Measurements from ENCODE around the gene FHAD1.

DNA sequence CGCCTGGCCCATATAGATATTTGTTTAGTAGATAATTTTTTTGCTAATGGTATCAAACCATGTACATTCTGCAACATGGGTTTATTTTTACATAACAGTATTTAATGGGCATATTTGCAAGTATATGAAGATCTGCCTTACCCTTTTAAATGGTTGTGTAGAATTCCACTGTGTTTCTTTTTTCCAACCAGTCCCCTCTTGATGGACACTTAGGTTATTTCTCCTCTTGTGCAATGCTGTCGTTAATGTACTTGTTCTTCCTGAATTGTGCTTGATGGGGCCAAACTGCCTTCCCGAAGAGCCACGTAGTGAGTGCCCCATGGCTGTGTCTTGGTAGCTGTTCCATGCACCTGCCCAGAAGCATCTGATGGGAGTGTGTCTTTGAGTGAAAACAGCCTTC, 123.2 kb downstream of the FHAD1 start:
- TF ChIP-seq, protein P1, sequence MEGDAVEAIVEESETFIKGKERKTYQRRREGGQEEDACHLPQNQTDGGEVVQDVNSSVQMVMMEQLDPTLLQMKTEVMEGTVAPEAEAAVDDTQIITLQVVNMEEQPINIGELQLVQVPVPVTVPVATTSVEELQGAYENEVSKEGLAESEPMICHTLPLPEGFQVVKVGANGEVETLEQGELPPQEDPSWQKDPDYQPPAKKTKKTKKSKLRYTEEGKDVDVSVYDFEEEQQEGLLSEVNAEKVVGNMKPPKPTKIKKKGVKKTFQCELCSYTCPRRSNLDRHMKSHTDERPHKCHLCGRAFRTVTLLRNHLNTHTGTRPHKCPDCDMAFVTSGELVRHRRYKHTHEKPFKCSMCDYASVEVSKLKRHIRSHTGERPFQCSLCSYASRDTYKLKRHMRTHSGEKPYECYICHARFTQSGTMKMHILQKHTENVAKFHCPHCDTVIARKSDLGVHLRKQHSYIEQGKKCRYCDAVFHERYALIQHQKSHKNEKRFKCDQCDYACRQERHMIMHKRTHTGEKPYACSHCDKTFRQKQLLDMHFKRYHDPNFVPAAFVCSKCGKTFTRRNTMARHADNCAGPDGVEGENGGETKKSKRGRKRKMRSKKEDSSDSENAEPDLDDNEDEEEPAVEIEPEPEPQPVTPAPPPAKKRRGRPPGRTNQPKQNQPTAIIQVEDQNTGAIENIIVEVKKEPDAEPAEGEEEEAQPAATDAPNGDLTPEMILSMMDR (IDR thresholded peaks at IDR 0.05; ENCODE audit: low read depth, low read length): no peak
- TF ChIP-seq, protein P2, sequence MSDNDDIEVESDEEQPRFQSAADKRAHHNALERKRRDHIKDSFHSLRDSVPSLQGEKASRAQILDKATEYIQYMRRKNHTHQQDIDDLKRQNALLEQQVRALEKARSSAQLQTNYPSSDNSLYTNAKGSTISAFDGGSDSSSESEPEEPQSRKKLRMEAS (IDR thresholded peaks at IDR 0.05; ENCODE audit: low read depth, low read length): no peak
- TF ChIP-seq POLR2A (IDR thresholded peaks at IDR 0.05; ENCODE audit: extremely low read depth, insufficient read length) (no peak), MYC (IDR thresholded peaks at IDR 0.05; ENCODE audit: low read depth, low read length) (no peak)
